Astrocyte (in vitro differentiated cells and primary cell): ENCODE results near the gene EXOC6B. TPM values are rescaled to one million over a fixed set of nuclear protein-coding genes. Genes with fewer than 3 reads are reported as not detected.

ENCODE experiments used
- DNase-seq: peaks from one replicate; pipeline ENCODE4 v3.0.0-alpha.2; 2010; ENCODE audit warnings: low read depth
- FAIRE-seq: peaks from 2 replicates; lab custom pipeline; 2011; peaks lifted over from hg19 to GRCh38; lab: Jason Lieb, UNC
- H2AFZ ChIP-seq: 2 replicates; pipeline ENCODE4 v1.6.0; 2012; ENCODE audit warnings: low read depth, low read length, inconsistent platforms
- H3K27ac ChIP-seq: 2 replicates; pipeline ENCODE4 v1.5.1; 2011; ENCODE audit warnings: low read depth, low read length, inconsistent platforms
- H3K27me3 ChIP-seq: 2 replicates; pipeline ENCODE4 v1.6.0; 2011; ENCODE audit warnings: low read length, inconsistent platforms; ENCODE audit not compliant: insufficient read depth
- H3K36me3 ChIP-seq: 2 replicates; pipeline ENCODE4 v1.5.1; 2011; ENCODE audit warnings: low read length, inconsistent platforms; ENCODE audit not compliant: insufficient read depth
- H3K4me1 ChIP-seq: 2 replicates; pipeline ENCODE4 v1.5.1; 2011; ENCODE audit warnings: low read length, inconsistent platforms; ENCODE audit not compliant: insufficient read depth
- H3K4me2 ChIP-seq: 2 replicates; pipeline ENCODE4 v1.6.0; 2012; ENCODE audit warnings: low read length, inconsistent platforms
- H3K4me3 ChIP-seq: 2 replicates; pipeline ENCODE4 v1.5.1; 2011; ENCODE audit warnings: low read depth, mild to moderate bottlenecking, low read length, inconsistent platforms; ENCODE audit not compliant: insufficient read depth
- H3K79me2 ChIP-seq: 2 replicates; pipeline ENCODE4 v1.6.0; 2012; ENCODE audit warnings: mild to moderate bottlenecking, low read length, inconsistent platforms; ENCODE audit not compliant: insufficient read depth
- H3K9ac ChIP-seq: 2 replicates; pipeline ENCODE4 v1.6.0; 2012; ENCODE audit warnings: mild to moderate bottlenecking, low read length, inconsistent platforms
- H3K9me3 ChIP-seq: 2 replicates; pipeline ENCODE4 v1.5.1; 2012; ENCODE audit warnings: low read depth, mild to moderate bottlenecking, low read length, inconsistent platforms; ENCODE audit not compliant: insufficient read depth
- H4K20me1 ChIP-seq: 2 replicates; pipeline ENCODE4 v1.6.0; 2012; ENCODE audit warnings: low read length, inconsistent platforms; ENCODE audit not compliant: insufficient read depth
- H3K27ac Mint-ChIP-seq: one replicate; pipeline ENCODE4 v1.8.0; 2021; ENCODE audit warnings: mild to moderate bottlenecking, mixed read lengths; ENCODE audit not compliant: unreplicated experiment
- H3K27me3 Mint-ChIP-seq: one replicate; pipeline ENCODE4 v1.8.0; 2021; ENCODE audit warnings: low read depth, mixed read lengths; ENCODE audit not compliant: unreplicated experiment
- H3K36me3 Mint-ChIP-seq: one replicate; pipeline ENCODE4 v1.8.0; 2021; ENCODE audit warnings: low read depth, mixed read lengths; ENCODE audit not compliant: unreplicated experiment
- H3K4me1 Mint-ChIP-seq: one replicate; pipeline ENCODE4 v1.8.0; 2021; ENCODE audit warnings: low read depth, mixed read lengths; ENCODE audit not compliant: unreplicated experiment
- H3K4me3 Mint-ChIP-seq: one replicate; pipeline ENCODE4 v1.8.0; 2021; ENCODE audit warnings: mild to moderate bottlenecking, moderate library complexity, mixed read lengths; ENCODE audit not compliant: unreplicated experiment
- H3K9me3 Mint-ChIP-seq: one replicate; pipeline ENCODE4 v1.8.0; 2021; ENCODE audit warnings: mild to moderate bottlenecking, mixed read lengths; ENCODE audit not compliant: unreplicated experiment
- CTCF ChIP-seq: IDR thresholded peaks from 2 replicates; pipeline ENCODE4 v1.5.1; 2011; ENCODE audit warnings: low read depth, mild to moderate bottlenecking, inconsistent platforms, low read length, moderate library complexity; ENCODE audit not compliant: insufficient read depth
- EZH2 ChIP-seq: IDR thresholded peaks from 2 replicates; pipeline ENCODE4 v1.6.1; 2012; ENCODE audit warnings: mild to moderate bottlenecking, low read length, inconsistent platforms; ENCODE audit not compliant: insufficient read depth
- total RNA-seq: library from RNA; stranded (reverse); gene quantifications from 2 replicates; pipeline ENCODE4 v1.2.1, GENCODE V29; 2021

EXOC6B gene
- total RNA-seq, 1 donor from 2014 or later = 31.8 TPM

- Histone ChIP-seq H3K4me3 (no peak overlapping the region), H3K9ac (no peak overlapping the region), H3K79me2 (no peaks in the 10 kb centered on the region), H3K9me3 (no peaks in the 10 kb centered on the region), H3K27ac (no peak overlapping the region), H2AFZ (no peak overlapping the region), H3K36me3 (no peaks in the 10 kb centered on the region), H3K27me3 (no peaks in the 10 kb centered on the region), H3K4me1 (no peaks in the 10 kb centered on the region), H3K4me2 (no peak overlapping the region), H4K20me1 (no peaks in the 10 kb centered on the region)
- TF ChIP-seq CTCF = no peak
- no peak for TF ChIP-seq EZH2
- no peak for FAIRE-seq
- Mint-ChIP-seq H3K36me3 (no peaks in the 10 kb centered on the region), H3K9me3 (no peaks in the 10 kb centered on the region), H3K4me3 (no peak overlapping the region), H3K27me3 (no peaks in the 10 kb centered on the region), H3K4me1 (peaks cover 2% of the 10 kb centered on the region), H3K27ac (no peak overlapping the region)
- no peak for DNase-seq
These were observed 620.9 kb downstream of the EXOC6B start for GRCh38 chr2:72204786-72205503.

GRCh38 chr2:72204156-72204785 lies 621.6 kb downstream of the EXOC6B start:
- no peak overlapping the region for H3K4me3 ChIP-seq
- no peaks in the 10 kb centered on the region for H3K79me2 ChIP-seq
- H3K4me1 ChIP-seq = peaks cover 2% of the 10 kb centered on the region
- FAIRE-seq (no peak), DNase-seq (peak; percentile 37)
- Mint-ChIP-seq H3K27ac (no peak overlapping the region), H3K27me3 (no peaks in the 10 kb centered on the region), H3K4me3 (no peak overlapping the region), H3K9me3 (no peaks in the 10 kb centered on the region), H3K36me3 (no peaks in the 10 kb centered on the region), H3K4me1 (peaks cover 5% of the 10 kb centered on the region)
- no peak overlapping the region for H2AFZ ChIP-seq
- H3K9me3 ChIP-seq = no peaks in the 10 kb centered on the region
- H3K36me3 ChIP-seq = no peaks in the 10 kb centered on the region
- no peak for TF ChIP-seq CTCF
- no peak for TF ChIP-seq EZH2
- H3K4me2 ChIP-seq = no peak overlapping the region
- no peaks in the 10 kb centered on the region for H3K27me3 ChIP-seq
- no peak overlapping the region for H3K27ac ChIP-seq
- no peaks in the 10 kb centered on the region for H4K20me1 ChIP-seq
- H3K9ac ChIP-seq = no peak overlapping the region
